Breast epithelium (tissue), 4 donors: ENCODE data around the gene CPM. TPM values are rescaled to one million over a fixed set of nuclear protein-coding genes. Genes with fewer than 3 reads are reported as not detected.
"Not testable (repeated sequence)": the region's sequence is repeated elsewhere in the genome, so short reads cannot be mapped to it uniquely, and the experiment has no call there.

Source experiments
- DNase-seq, 2 donors: peaks; one replicate each; pipeline ENCODE4 v3.0.0-alpha.2; 2019; ENCODE audit warnings: low spot score in 2 of 2
- H3K27ac ChIP-seq, 2 donors: fragments of 200-600 bp; sonication (generic) in 1 of 2; one replicate each; pipeline ENCODE4 v1.5.1; 2016 to 2019; ENCODE audit warnings: mild to moderate bottlenecking in 1 of 2
- H3K27me3 ChIP-seq, 2 donors: fragments of 200-600 bp; sonication (generic) in 1 of 2; one replicate each; pipeline versions ENCODE4 v1.5.1 to v1.6.0; 2017 to 2019; ENCODE audit warnings: control low read depth in 1 of 2, mild to moderate bottlenecking in 1 of 2
- H3K36me3 ChIP-seq: fragments of 200-600 bp; one replicate; pipeline ENCODE4 v1.5.1; 2019
- H3K4me1 ChIP-seq, 2 donors: fragments of 200-600 bp; sonication (generic); one replicate each; pipeline ENCODE4 v1.5.1; 2016 to 2019; ENCODE audit warnings: control low read depth in 1 of 2
- H3K4me3 ChIP-seq, 3 donors: fragments of 200-600 bp; sonication (generic); 1 replicate in 2 of 3; 2 replicates in 1 of 3; pipeline ENCODE4 v1.5.1; 2016 to 2019; ENCODE audit warnings: mild to moderate bottlenecking in 3 of 3, moderate library complexity in 2 of 3
- H3K9me3 ChIP-seq, 2 donors: fragments of 200-600 bp; sonication (generic) in 1 of 2; one replicate each; pipeline ENCODE4 v1.5.1; 2016 to 2019; ENCODE audit warnings: control low read depth in 1 of 2
- POLR2A ChIP-seq: fragments of 450-650 bp; IDR thresholded peaks from one replicate; pipeline ENCODE4 v1.6.1; 2016; ENCODE audit warnings: antibody characterized with exemption, mild to moderate bottlenecking, moderate library complexity
- POLR2AphosphoS5 ChIP-seq, 3 donors: sonication (generic); formaldehyde crosslinking; IDR thresholded peaks; one replicate each; pipeline ENCODE4 v1.6.1; 2017; ENCODE audit warnings: antibody characterized with exemption in 3 of 3
- intact Hi-C: fragments of 100-400 bp; cut with DNase I; formaldehyde crosslinking; loops from one replicate; pipeline ENCODE4 v1.15.1; 2023; ENCODE audit warnings: low total_unique reads
- total RNA-seq, 3 donors: library from RNA; depleted of rRNA; stranded (reverse); fragments of >200 nt; gene quantifications; one replicate each; pipeline ENCODE4 v1.1.0, GENCODE V29; 2016
- TF ChIP-seq, protein P1 (sequence below), 3 donors: fragments of 450-650 bp; IDR thresholded peaks; one replicate each; pipeline ENCODE4 v1.5.1; 2016 to 2017; ENCODE audit warnings: antibody characterized with exemption in 3 of 3, mild to moderate bottlenecking in 3 of 3, moderate library complexity in 3 of 3

Gene CPM
- total RNA-seq, 3 donors from 2014 or later = 63.4 to 1,281 (median 78.3) TPM

DNA sequence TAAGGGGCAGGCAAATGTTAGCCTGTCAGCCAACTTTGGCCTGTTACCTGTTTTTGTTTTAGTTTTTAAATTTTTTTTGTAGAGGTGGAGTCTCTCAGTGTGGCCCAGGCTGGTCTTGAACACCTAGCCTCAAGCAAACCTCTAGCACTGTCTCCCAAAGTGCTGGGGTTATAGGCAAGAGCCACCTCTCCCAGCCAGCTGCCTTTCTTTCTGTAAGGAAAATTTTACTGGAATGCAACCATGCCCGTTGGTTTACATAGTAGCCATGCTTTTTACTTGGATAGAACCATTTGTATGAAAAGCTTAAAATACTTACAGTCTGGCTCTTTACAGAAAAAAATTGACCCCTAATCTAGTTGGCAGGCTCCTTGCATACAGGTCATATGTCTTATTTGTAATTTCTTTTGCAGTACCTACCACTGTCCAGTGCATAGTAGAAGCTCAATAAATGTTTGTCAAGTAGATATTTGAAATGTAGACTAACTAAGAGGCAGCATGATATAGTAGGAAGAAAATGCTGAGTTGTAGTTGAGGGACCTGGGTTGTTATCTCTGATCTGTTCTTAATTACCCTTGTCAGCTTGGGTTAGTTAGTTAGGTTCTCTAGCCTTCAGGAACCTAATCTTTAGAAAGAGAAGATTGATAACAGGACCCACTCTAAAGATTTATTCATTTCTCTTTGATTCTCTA is 120.3 kb downstream of the CPM start:
- Histone ChIP-seq H3K27me3 (no peaks in the 10 kb centered on the region), H3K4me3 (no peak overlapping the region), H3K9me3 (no peaks in the 10 kb centered on the region), H3K36me3 (no peaks in the 10 kb centered on the region), H3K27ac (no peak overlapping the region), H3K4me1 (peaks cover 0 to 8% of the 10 kb centered on the region in 2 donors)
- no peak for DNase-seq
- TF ChIP-seq POLR2AphosphoS5 (IDR thresholded peaks at IDR 0.05) (no peak), POLR2A (no peak)
- TF ChIP-seq, protein P1, sequence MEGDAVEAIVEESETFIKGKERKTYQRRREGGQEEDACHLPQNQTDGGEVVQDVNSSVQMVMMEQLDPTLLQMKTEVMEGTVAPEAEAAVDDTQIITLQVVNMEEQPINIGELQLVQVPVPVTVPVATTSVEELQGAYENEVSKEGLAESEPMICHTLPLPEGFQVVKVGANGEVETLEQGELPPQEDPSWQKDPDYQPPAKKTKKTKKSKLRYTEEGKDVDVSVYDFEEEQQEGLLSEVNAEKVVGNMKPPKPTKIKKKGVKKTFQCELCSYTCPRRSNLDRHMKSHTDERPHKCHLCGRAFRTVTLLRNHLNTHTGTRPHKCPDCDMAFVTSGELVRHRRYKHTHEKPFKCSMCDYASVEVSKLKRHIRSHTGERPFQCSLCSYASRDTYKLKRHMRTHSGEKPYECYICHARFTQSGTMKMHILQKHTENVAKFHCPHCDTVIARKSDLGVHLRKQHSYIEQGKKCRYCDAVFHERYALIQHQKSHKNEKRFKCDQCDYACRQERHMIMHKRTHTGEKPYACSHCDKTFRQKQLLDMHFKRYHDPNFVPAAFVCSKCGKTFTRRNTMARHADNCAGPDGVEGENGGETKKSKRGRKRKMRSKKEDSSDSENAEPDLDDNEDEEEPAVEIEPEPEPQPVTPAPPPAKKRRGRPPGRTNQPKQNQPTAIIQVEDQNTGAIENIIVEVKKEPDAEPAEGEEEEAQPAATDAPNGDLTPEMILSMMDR (IDR thresholded peaks at IDR 0.05) = no peak
- intact Hi-C loops = no loop called here

DNA sequence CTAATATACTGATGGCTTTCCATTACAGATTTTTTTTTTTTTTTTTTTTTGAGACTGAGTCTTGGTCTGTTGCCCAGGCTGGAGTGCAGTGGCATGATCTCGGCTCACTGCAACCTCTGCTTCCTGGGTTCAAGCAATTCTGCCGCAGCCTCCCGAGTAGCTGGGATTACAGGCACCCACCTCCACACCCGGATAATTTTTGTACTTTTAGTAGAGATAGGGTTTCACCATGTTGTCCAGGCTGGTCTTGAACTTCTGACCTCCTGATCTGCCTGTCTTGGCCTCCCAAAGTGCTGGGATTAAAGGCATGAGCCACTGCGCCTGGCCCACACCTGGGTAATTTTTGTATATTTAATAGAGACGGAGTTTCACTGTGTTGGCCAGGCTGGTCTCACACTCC is 121.4 kb downstream of the CPM start:
- H3K4me3 ChIP-seq, H3K27me3 ChIP-seq, H3K27ac ChIP-seq, DNase-seq, H3K36me3 ChIP-seq, intact Hi-C loops, H3K4me1 ChIP-seq, H3K9me3 ChIP-seq: not testable (repeated sequence)

DNA sequence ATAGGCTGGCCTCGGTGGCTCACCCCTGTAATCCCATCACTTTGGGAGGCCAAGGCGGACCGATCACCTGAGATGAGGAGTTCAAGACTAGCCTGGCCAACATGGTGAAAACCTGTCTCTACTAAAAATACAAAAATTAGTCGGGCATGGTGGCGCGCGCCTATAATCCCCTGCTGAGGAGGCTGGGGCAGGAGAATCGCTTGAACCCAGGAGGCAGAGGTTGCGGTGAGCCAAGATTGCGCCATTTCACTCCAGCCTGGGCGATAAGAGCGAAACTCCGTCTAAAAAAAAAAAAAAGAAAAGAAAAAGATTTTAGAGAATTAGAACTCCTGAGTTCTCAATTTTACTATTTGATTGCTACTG is 123.0 kb downstream of the CPM start:
- H3K4me1 ChIP-seq, H3K36me3 ChIP-seq, H3K9me3 ChIP-seq, intact Hi-C loops, H3K27me3 ChIP-seq, DNase-seq: not testable (repeated sequence)
- H3K4me3 ChIP-seq = peak overlapping the region in 1 of 3 donors; percentile 94
- peak overlapping the region in 1 of 2 donors; percentile 99 for H3K27ac ChIP-seq

DNA sequence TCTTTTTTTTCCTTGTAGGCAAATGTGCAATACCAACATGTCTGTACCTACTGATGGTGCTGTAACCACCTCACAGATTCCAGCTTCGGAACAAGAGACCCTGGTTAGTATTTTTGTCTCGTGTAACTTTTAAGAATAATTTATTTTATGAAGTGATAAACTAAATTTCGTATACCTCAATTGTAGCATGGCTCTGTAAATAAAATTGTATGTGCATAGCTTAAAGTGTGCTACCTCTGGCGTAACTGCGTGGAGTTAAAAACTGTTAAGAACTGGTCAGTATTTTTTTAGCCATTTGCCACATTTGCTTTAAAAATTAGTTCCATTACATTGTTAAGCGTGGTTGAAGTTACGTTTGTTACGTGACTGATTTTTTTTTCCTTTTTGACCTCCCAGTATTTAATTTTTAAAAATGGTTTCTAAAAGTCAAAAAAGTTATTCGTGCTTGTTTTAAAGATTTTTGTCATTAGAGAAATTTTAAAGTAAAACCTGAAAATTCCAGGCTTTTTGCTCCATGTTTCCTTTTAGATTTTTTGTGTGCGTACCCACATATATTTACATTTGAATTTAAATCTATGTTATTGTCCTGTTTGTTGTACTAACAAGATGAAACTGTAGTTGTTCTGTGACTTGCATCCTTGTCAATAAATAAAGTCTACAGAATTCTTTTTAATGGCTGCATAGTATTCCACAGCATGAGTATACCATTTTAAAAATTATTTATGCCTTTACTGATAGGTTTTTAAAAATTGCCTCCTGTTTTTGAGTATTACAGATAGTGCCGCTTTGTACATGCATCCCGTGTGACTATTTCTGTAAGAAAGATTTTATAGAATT is 123.6 kb downstream of the CPM start:
- Histone ChIP-seq H3K4me1 (peaks cover 0 to 5% of the 10 kb centered on the region in 2 donors), H3K9me3 (no peaks in the 10 kb centered on the region), H3K36me3 (no peaks in the 10 kb centered on the region), H3K27ac (peak overlapping the region; percentile 22 to 99), H3K4me3 (peak overlapping the region; percentile 86 to 94 (median 91)), H3K27me3 (no peaks in the 10 kb centered on the region)
- intact Hi-C loops = no loop called here
- TF ChIP-seq POLR2AphosphoS5 (IDR thresholded peaks at IDR 0.05) (no peak), POLR2A (no peak)
- TF ChIP-seq, protein P1 (IDR thresholded peaks at IDR 0.05) = no peak
- no peak for DNase-seq

DNA sequence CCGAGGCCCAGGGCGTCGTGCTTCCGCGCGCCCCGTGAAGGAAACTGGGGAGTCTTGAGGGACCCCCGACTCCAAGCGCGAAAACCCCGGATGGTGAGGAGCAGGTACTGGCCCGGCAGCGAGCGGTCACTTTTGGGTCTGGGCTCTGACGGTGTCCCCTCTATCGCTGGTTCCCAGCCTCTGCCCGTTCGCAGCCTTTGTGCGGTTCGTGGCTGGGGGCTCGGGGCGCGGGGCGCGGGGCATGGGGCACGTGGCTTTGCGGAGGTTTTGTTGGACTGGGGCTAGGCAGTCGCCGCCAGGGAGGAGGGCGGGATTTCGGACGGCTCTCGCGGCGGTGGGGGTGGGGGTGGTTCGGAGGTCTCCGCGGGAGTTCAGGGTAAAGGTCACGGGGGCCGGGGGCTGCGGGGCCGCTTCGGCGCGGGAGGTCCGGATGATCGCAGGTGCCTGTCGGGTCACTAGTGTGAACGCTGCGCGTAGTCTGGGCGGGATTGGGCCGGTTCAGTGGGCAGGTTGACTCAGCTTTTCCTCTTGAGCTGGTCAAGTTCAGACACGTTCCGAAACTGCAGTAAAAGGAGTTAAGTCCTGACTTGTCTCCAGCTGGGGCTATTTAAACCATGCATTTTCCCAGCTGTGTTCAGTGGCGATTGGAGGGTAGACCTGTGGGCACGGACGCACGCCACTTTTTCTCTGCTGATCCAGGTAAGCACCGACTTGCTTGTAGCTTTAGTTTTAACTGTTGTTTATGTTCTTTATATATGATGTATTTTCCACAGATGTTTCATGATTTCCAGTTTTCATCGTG is 124.4 kb downstream of the CPM start:
- TF ChIP-seq POLR2AphosphoS5 (IDR thresholded peaks at IDR 0.05) = peak; percentile 43 to 71 (median 50)
- TF ChIP-seq POLR2A = peak; percentile 54
- TF ChIP-seq, protein P1 (IDR thresholded peaks at IDR 0.05) = no peak
- DNase-seq = peak; percentile 71 to 87
- peak overlapping the region; percentile 99 for H3K27ac ChIP-seq
- H3K4me1 ChIP-seq = no peaks in the 10 kb centered on the region
- peak overlapping the region; percentile 86 to 94 (median 91) for H3K4me3 ChIP-seq
- H3K27me3 ChIP-seq = no peaks in the 10 kb centered on the region
- H3K9me3 ChIP-seq = no peaks in the 10 kb centered on the region
- H3K36me3 ChIP-seq = no peaks in the 10 kb centered on the region
- intact Hi-C loops = no loop called here
